HL-60 (cell line): Measurements from ENCODE around the gene KRT75.

ENCODE experiments used
- DNase-seq, 2 experiments: peaks; one replicate each; pipeline ENCODE4 v3.0.0-alpha.2; 2010 to 2020; ENCODE audit warnings: low read depth in 1 of 2, low spot score in 1 of 2
- H3K27ac ChIP-seq: fragments of 250-450 bp; sonication (Bioruptor Pico); replicated peaks from 2 replicates; pipeline ENCODE4 v1.5.1; 2020; ENCODE audit warnings: mild to moderate bottlenecking, moderate library complexity
- H3K27me3 ChIP-seq: fragments of 250-450 bp; sonication (Bioruptor Pico); 2 replicates; pipeline ENCODE4 v1.5.1; 2021; ENCODE audit warnings: mild to moderate bottlenecking, moderate library complexity; ENCODE audit not compliant: insufficient read depth, poor library complexity, severe bottlenecking
- H3K4me3 ChIP-seq: replicated peaks from 2 replicates; pipeline ENCODE4 v1.5.1; 2011; ENCODE audit warnings: mild to moderate bottlenecking, control low read depth, low read length; ENCODE audit not compliant: insufficient read depth
- GABPA ChIP-seq: IDR thresholded peaks from 2 replicates; pipeline ENCODE4 v1.6.1; 2012; ENCODE audit warnings: low read depth
- POLR2AphosphoS5 ChIP-seq: IDR thresholded peaks from 2 replicates; pipeline ENCODE4 v1.6.1; 2012; ENCODE audit warnings: low read depth
- SPI1 ChIP-seq: IDR thresholded peaks from 2 replicates; pipeline ENCODE4 v1.6.1; 2012; ENCODE audit warnings: low read depth, mild to moderate bottlenecking, borderline replicate concordance
- TF ChIP-seq, protein P1 (sequence below): IDR thresholded peaks from 2 replicates; pipeline ENCODE4 v1.6.1; 2012; ENCODE audit warnings: low read depth; ENCODE audit not compliant: insufficient replicate concordance
- TF ChIP-seq, protein P2 (sequence below): IDR thresholded peaks from one replicate; pipeline ENCODE4 v1.5.1; 2011; ENCODE audit warnings: low read length, control low read depth, inconsistent platforms; ENCODE audit not compliant: insufficient read depth

KRT75 gene

DNA sequence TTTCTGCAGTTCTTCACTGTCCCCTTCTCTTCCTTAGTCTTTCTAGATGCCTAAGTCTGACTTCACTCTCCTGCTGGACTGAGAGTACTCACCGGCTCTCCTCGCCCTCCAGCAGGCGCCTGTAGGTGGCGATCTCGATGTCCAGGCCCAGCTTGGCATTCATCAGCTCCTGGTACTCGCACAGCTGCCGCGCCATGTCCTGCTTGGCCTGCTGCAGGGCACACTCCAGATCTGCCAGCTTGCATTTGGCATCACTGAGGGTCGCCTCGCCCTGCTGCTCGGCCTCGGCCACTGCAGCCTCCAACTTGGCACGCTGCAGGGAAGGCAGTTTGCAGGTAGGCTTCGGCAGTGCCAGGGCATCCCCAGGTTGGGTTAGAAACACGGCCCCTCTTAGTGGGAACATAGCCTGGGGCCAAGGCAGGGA lies 53.9 kb downstream of the KRT75 start:
- DNase-seq: peak in 1 of 2 experiments; percentile 13
- peaks cover 4% of the 10 kb centered on the region for H3K27me3 ChIP-seq
- TF ChIP-seq GABPA (no peak), SPI1 (no peak), POLR2AphosphoS5 (no peak)
- TF ChIP-seq, protein P1, sequence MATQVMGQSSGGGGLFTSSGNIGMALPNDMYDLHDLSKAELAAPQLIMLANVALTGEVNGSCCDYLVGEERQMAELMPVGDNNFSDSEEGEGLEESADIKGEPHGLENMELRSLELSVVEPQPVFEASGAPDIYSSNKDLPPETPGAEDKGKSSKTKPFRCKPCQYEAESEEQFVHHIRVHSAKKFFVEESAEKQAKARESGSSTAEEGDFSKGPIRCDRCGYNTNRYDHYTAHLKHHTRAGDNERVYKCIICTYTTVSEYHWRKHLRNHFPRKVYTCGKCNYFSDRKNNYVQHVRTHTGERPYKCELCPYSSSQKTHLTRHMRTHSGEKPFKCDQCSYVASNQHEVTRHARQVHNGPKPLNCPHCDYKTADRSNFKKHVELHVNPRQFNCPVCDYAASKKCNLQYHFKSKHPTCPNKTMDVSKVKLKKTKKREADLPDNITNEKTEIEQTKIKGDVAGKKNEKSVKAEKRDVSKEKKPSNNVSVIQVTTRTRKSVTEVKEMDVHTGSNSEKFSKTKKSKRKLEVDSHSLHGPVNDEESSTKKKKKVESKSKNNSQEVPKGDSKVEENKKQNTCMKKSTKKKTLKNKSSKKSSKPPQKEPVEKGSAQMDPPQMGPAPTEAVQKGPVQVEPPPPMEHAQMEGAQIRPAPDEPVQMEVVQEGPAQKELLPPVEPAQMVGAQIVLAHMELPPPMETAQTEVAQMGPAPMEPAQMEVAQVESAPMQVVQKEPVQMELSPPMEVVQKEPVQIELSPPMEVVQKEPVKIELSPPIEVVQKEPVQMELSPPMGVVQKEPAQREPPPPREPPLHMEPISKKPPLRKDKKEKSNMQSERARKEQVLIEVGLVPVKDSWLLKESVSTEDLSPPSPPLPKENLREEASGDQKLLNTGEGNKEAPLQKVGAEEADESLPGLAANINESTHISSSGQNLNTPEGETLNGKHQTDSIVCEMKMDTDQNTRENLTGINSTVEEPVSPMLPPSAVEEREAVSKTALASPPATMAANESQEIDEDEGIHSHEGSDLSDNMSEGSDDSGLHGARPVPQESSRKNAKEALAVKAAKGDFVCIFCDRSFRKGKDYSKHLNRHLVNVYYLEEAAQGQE: no peak
- TF ChIP-seq, protein P2, sequence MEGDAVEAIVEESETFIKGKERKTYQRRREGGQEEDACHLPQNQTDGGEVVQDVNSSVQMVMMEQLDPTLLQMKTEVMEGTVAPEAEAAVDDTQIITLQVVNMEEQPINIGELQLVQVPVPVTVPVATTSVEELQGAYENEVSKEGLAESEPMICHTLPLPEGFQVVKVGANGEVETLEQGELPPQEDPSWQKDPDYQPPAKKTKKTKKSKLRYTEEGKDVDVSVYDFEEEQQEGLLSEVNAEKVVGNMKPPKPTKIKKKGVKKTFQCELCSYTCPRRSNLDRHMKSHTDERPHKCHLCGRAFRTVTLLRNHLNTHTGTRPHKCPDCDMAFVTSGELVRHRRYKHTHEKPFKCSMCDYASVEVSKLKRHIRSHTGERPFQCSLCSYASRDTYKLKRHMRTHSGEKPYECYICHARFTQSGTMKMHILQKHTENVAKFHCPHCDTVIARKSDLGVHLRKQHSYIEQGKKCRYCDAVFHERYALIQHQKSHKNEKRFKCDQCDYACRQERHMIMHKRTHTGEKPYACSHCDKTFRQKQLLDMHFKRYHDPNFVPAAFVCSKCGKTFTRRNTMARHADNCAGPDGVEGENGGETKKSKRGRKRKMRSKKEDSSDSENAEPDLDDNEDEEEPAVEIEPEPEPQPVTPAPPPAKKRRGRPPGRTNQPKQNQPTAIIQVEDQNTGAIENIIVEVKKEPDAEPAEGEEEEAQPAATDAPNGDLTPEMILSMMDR: no peak
- no peak overlapping the region for H3K27ac ChIP-seq
- H3K4me3 ChIP-seq: no peak overlapping the region

DNA sequence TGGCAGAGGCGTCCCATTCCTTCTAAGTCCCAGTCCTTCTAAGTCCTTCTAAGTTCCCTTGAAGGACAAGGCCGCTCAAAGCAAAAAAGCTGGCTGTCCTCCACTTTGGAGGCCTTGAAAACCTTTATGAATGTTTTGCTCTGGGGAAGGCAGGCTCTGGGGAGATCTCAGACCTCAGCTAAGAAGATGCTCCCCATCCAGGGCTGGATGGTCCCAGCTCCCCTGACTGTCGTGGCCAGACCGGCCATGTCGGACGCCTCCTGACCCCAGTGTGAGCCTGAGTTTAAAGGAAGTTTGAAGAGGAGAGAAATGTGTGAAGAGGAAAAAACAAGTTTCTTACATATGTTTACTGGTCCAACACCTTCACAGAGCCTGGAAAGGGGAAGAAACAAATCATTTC lies 54.6 kb downstream of the KRT75 start:
- H3K27ac ChIP-seq: no peak overlapping the region
- TF ChIP-seq, protein P1: no peak
- TF ChIP-seq POLR2AphosphoS5 (no peak), GABPA (no peak), SPI1 (no peak)
- TF ChIP-seq, protein P2: no peak
- no peak for DNase-seq
- peaks cover 4% of the 10 kb centered on the region for H3K27me3 ChIP-seq
- H3K4me3 ChIP-seq: no peak overlapping the region

DNA sequence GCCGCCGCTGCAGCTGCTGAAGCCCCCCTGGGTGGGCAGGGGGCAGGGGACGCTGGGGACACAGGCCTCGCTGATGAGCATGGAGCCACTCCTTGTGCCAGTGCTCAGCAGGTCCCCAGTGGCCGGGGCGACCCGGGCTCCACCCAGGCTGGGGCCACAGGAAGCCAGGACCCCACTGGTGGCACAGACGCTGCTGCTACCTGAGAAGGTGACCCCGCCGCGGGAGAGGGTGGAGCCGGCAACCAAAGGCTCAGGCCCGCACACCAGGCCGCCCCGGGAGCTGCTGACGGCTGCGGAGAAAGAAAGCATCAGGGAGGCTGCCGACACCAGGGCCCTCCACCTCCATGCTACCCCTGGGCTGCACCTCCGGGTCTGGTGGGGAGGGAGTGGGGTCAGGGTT lies 56.1 kb downstream of the KRT75 start:
- Histone ChIP-seq H3K27me3 (peaks cover 3% of the 10 kb centered on the region), H3K27ac (no peak overlapping the region), H3K4me3 (no peak overlapping the region)
- no peak for DNase-seq
- TF ChIP-seq SPI1 (no peak), POLR2AphosphoS5 (no peak), GABPA (no peak)
- TF ChIP-seq, protein P1: no peak
- TF ChIP-seq, protein P2: no peak
